ENCODE data around the gene PHACTR1.

Gene PHACTR1

GRCh38 chr6:13280254-13280653, 563.7 kb downstream of the PHACTR1 start:
- H3K9ac ChIP-seq (ENCODE audit: low read length) = no peak overlapping the region
- no peak overlapping the region for H3K27ac ChIP-seq (ENCODE audit: low read depth, low read length, poor library complexity, severe bottlenecking)
- no peaks in the 10 kb centered on the region for H4K20me1 ChIP-seq (ENCODE audit: insufficient read depth, low read length)
- no peaks in the 10 kb centered on the region for H3K9me2 ChIP-seq (ENCODE audit: low read depth, low read length)
- TF ChIP-seq, protein P1, sequence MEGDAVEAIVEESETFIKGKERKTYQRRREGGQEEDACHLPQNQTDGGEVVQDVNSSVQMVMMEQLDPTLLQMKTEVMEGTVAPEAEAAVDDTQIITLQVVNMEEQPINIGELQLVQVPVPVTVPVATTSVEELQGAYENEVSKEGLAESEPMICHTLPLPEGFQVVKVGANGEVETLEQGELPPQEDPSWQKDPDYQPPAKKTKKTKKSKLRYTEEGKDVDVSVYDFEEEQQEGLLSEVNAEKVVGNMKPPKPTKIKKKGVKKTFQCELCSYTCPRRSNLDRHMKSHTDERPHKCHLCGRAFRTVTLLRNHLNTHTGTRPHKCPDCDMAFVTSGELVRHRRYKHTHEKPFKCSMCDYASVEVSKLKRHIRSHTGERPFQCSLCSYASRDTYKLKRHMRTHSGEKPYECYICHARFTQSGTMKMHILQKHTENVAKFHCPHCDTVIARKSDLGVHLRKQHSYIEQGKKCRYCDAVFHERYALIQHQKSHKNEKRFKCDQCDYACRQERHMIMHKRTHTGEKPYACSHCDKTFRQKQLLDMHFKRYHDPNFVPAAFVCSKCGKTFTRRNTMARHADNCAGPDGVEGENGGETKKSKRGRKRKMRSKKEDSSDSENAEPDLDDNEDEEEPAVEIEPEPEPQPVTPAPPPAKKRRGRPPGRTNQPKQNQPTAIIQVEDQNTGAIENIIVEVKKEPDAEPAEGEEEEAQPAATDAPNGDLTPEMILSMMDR (IDR thresholded peaks at IDR 0.05; ENCODE audit: low read length) = no peak
- no peak for TF ChIP-seq EZH2 (IDR thresholded peaks at IDR 0.05; ENCODE audit: borderline replicate concordance, low read length)
- no peaks in the 10 kb centered on the region for H3K79me2 ChIP-seq (ENCODE audit: insufficient read depth, low read length)
- no peaks in the 10 kb centered on the region for H3K27me3 ChIP-seq (ENCODE audit: insufficient read depth, low read length)
- no peaks in the 10 kb centered on the region for H3K9me3 ChIP-seq (ENCODE audit: low read length)
- peaks cover 22% of the 10 kb centered on the region for H3K4me1 ChIP-seq (ENCODE audit: insufficient read depth, low read length, severe bottlenecking)
- H3F3A ChIP-seq (ENCODE audit: insufficient read depth, low read length) = no peaks in the 10 kb centered on the region
- no peaks in the 10 kb centered on the region for H3K36me3 ChIP-seq (ENCODE audit: insufficient read depth, low read length)
- H2AFZ ChIP-seq (ENCODE audit: low read length) = no peak overlapping the region
- no peak overlapping the region for H3K4me2 ChIP-seq (ENCODE audit: low read length)
- H3K4me3 ChIP-seq (ENCODE audit: low read depth, low read length, poor library complexity, severe bottlenecking) = no peak overlapping the region

DNA sequence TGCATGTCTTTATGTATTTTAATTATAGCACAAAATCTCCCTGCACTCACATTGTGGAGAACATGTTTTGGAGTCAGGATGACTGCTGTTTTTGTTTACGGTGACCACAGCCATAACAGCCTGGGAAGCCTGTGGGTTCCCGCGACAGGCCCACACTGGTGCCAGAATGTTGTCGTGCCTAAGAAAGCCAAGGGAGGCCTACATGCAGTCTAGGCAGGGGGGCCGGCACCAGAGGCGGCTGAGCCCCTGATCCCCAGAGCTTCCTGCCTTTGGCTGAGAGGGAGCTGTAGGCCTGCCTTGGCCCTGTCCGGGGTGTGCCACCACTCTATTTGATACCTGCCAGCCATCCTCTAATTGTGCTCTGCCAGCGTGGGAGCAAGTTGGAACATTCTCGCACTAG, 565.1 kb downstream of the PHACTR1 start:
- Histone ChIP-seq H3K27me3 (ENCODE audit: insufficient read depth, low read length) (no peaks in the 10 kb centered on the region), H3K9ac (ENCODE audit: low read length) (no peak overlapping the region), H2AFZ (ENCODE audit: low read length) (no peak overlapping the region), H3K4me3 (ENCODE audit: low read depth, low read length, poor library complexity, severe bottlenecking) (no peak overlapping the region), H3K27ac (ENCODE audit: low read depth, low read length, poor library complexity, severe bottlenecking) (no peak overlapping the region), H3F3A (ENCODE audit: insufficient read depth, low read length) (no peaks in the 10 kb centered on the region), H3K36me3 (ENCODE audit: insufficient read depth, low read length) (peaks cover 13% of the 10 kb centered on the region), H3K4me1 (ENCODE audit: insufficient read depth, low read length, severe bottlenecking) (peaks cover 25% of the 10 kb centered on the region), H3K9me2 (ENCODE audit: low read depth, low read length) (no peaks in the 10 kb centered on the region), H4K20me1 (ENCODE audit: insufficient read depth, low read length) (no peaks in the 10 kb centered on the region), H3K4me2 (ENCODE audit: low read length) (no peak overlapping the region), H3K9me3 (ENCODE audit: low read length) (peaks cover 4% of the 10 kb centered on the region; the same call in 1 of the 2 replicates), H3K79me2 (ENCODE audit: insufficient read depth, low read length) (no peaks in the 10 kb centered on the region)
- no peak for TF ChIP-seq EZH2 (IDR thresholded peaks at IDR 0.05; ENCODE audit: borderline replicate concordance, low read length)
- TF ChIP-seq, protein P1 (IDR thresholded peaks at IDR 0.05; ENCODE audit: low read length) = no peak

- Histone ChIP-seq H4K20me1 (ENCODE audit: insufficient read depth, low read length) (no peaks in the 10 kb centered on the region), H3F3A (ENCODE audit: insufficient read depth, low read length) (no peaks in the 10 kb centered on the region), H3K9me3 (ENCODE audit: low read length) (peaks cover 8% of the 10 kb centered on the region; the same call in 1 of the 2 replicates), H3K9ac (ENCODE audit: low read length) (no peak overlapping the region), H3K4me2 (ENCODE audit: low read length) (no peak overlapping the region), H3K27me3 (ENCODE audit: insufficient read depth, low read length) (no peaks in the 10 kb centered on the region), H2AFZ (ENCODE audit: low read length) (no peak overlapping the region), H3K4me3 (ENCODE audit: low read depth, low read length, poor library complexity, severe bottlenecking) (no peak overlapping the region), H3K79me2 (ENCODE audit: insufficient read depth, low read length) (no peaks in the 10 kb centered on the region), H3K27ac (ENCODE audit: low read depth, low read length, poor library complexity, severe bottlenecking) (no peak overlapping the region), H3K9me2 (ENCODE audit: low read depth, low read length) (no peaks in the 10 kb centered on the region), H3K36me3 (ENCODE audit: insufficient read depth, low read length) (peaks cover 21% of the 10 kb centered on the region), H3K4me1 (ENCODE audit: insufficient read depth, low read length, severe bottlenecking) (peaks cover 25% of the 10 kb centered on the region)
- no peak for TF ChIP-seq EZH2 (IDR thresholded peaks at IDR 0.05; ENCODE audit: borderline replicate concordance, low read length)
- TF ChIP-seq, protein P1 (IDR thresholded peaks at IDR 0.05; ENCODE audit: low read length) = no peak
Observed at GRCh38 chr6:13282393-13283069, 566.0 kb downstream of the PHACTR1 start.

Measured in OCI-LY1 (cell line).